NB4 (cell line): ENCODE results near the gene IL3.
"Not testable (repeated sequence)": the region's sequence is repeated elsewhere in the genome, so short reads cannot be mapped to it uniquely, and the experiment has no call there.

Experiments used
- DNase-seq: peaks from one replicate; pipeline ENCODE4 v3.0.0; 2010; ENCODE audit warnings: low read depth
- H3K4me3 ChIP-seq: one replicate; pipeline ENCODE4 v1.5.1; 2011; ENCODE audit warnings: mild to moderate bottlenecking, low read depth, low read length, moderate library complexity
- CTCF ChIP-seq: IDR thresholded peaks from one replicate; pipeline ENCODE4 v1.5.1; 2012; ENCODE audit warnings: low read depth, low read length
- MAX ChIP-seq: IDR thresholded peaks from 2 replicates; pipeline ENCODE4 v1.6.1; 2011; ENCODE audit warnings: low read depth, low read length
- MYC ChIP-seq: IDR thresholded peaks from 2 replicates; pipeline ENCODE4 v1.6.1; 2011; ENCODE audit warnings: low read depth, low read length
- POLR2A ChIP-seq: IDR thresholded peaks from 2 replicates; pipeline ENCODE4 v1.6.1; 2011; ENCODE audit warnings: mild to moderate bottlenecking; ENCODE audit not compliant: insufficient read length; ENCODE audit errors: extremely low read depth

Gene IL3

GRCh38 chr5:132103969-132104391 is 43.5 kb downstream of the IL3 start:
- TF ChIP-seq POLR2A: no peak
- TF ChIP-seq MYC: no peak
- TF ChIP-seq CTCF: no peak
- no peak for TF ChIP-seq MAX
- DNase-seq: no peak
- H3K4me3 ChIP-seq: no peak overlapping the region

- TF ChIP-seq MAX (no peak), CTCF (no peak), MYC (no peak), POLR2A (no peak)
- H3K4me3 ChIP-seq: no peak overlapping the region
- no peak for DNase-seq
Observed at GRCh38 chr5:132104556-132104955, 44.1 kb downstream of the IL3 start.

- H3K4me3 ChIP-seq: no peak overlapping the region
- DNase-seq: no peak
- TF ChIP-seq MYC: no peak
- TF ChIP-seq CTCF: no peak
- no peak for TF ChIP-seq MAX
- TF ChIP-seq POLR2A: no peak
Observed at GRCh38 chr5:132105688-132106087, 45.2 kb downstream of the IL3 start.

GRCh38 chr5:132108495-132108894 is 48.0 kb downstream of the IL3 start:
- H3K4me3 ChIP-seq: not testable (repeated sequence)

GRCh38 chr5:132108957-132109356 is 48.5 kb downstream of the IL3 start:
- not testable (repeated sequence) for H3K4me3 ChIP-seq

More at GRCh38 chr5:132108495-132108894, 48.0 kb downstream of the IL3 start:
- DNase-seq: not testable (repeated sequence)

GRCh38 chr5:132109494-132110053 is 49.1 kb downstream of the IL3 start:
- TF ChIP-seq POLR2A: no peak
- TF ChIP-seq MYC: no peak
- no peak for TF ChIP-seq MAX
- TF ChIP-seq CTCF: no peak
- no peak for DNase-seq

More at GRCh38 chr5:132108957-132109356, 48.5 kb downstream of the IL3 start:
- not testable (repeated sequence) for DNase-seq

GRCh38 chr5:132110195-132110594 is 49.7 kb downstream of the IL3 start:
- no peak for DNase-seq
- no peak overlapping the region for H3K4me3 ChIP-seq
- TF ChIP-seq CTCF (no peak), POLR2A (no peak), MYC (no peak), MAX (no peak)

More at GRCh38 chr5:132109494-132110053, 49.1 kb downstream of the IL3 start:
- no peak overlapping the region for H3K4me3 ChIP-seq
